Measurements from ENCODE around the gene CAPN11.

Gene CAPN11

GRCh38 chr6:44219053-44219814, 60.6 kb downstream of the CAPN11 start (continued):
- TF ChIP-seq ZNF426 (tag by site-specific recombination; IDR thresholded peaks at IDR 0.05) = no peak
- no peak for TF ChIP-seq ZNF830 (tag by site-specific recombination; IDR thresholded peaks at IDR 0.05; ENCODE audit: low read depth)
- no peak for TF ChIP-seq ZNF341 (tag by site-specific recombination; IDR thresholded peaks at IDR 0.05; ENCODE audit: low read depth)
- TF ChIP-seq HOXA7 (CRISPR knock-in tag; IDR thresholded peaks at IDR 0.05; ENCODE audit: borderline replicate concordance) = no peak
- no peak for TF ChIP-seq KLF8 (tag by site-specific recombination; IDR thresholded peaks at IDR 0.05)
- TF ChIP-seq, protein P1, sequence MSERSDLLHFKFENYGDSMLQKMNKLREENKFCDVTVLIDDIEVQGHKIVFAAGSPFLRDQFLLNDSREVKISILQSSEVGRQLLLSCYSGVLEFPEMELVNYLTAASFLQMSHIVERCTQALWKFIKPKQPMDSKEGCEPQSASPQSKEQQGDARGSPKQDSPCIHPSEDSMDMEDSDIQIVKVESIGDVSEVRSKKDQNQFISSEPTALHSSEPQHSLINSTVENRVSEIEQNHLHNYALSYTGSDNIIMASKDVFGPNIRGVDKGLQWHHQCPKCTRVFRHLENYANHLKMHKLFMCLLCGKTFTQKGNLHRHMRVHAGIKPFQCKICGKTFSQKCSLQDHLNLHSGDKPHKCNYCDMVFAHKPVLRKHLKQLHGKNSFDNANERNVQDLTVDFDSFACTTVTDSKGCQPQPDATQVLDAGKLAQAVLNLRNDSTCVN (tag by site-specific recombination; optimal IDR thresholded peaks at IDR 0.05) = peak; percentile 18
- TF ChIP-seq ZNF416 (tag by site-specific recombination; IDR thresholded peaks at IDR 0.05) = no peak
- TF ChIP-seq ZNF214 (tag by site-specific recombination; IDR thresholded peaks at IDR 0.05; ENCODE audit: borderline replicate concordance) = no peak
- no peak for TF ChIP-seq MZF1 (tag by site-specific recombination; IDR thresholded peaks at IDR 0.05; ENCODE audit: borderline replicate concordance)
- TF ChIP-seq ZNF398 (tag by site-specific recombination; IDR thresholded peaks at IDR 0.05) = peak; percentile 68; the same call in 1 of the 2 replicates
- no peak for TF ChIP-seq ZNF26 (tag by site-specific recombination; IDR thresholded peaks at IDR 0.05)
- TF ChIP-seq ZNF23 (tag by site-specific recombination; IDR thresholded peaks at IDR 0.05; ENCODE audit: borderline replicate concordance) = no peak
- no peak for TF ChIP-seq ZNF791 (tag by site-specific recombination; IDR thresholded peaks at IDR 0.05)
- no peak for TF ChIP-seq ZNF112 (tag by site-specific recombination; IDR thresholded peaks at IDR 0.05)
- no peak for TF ChIP-seq MYNN (tag by site-specific recombination; IDR thresholded peaks at IDR 0.05; ENCODE audit: borderline replicate concordance)
- TF ChIP-seq ZNF114 (tag by site-specific recombination; IDR thresholded peaks at IDR 0.05) = no peak

DNA sequence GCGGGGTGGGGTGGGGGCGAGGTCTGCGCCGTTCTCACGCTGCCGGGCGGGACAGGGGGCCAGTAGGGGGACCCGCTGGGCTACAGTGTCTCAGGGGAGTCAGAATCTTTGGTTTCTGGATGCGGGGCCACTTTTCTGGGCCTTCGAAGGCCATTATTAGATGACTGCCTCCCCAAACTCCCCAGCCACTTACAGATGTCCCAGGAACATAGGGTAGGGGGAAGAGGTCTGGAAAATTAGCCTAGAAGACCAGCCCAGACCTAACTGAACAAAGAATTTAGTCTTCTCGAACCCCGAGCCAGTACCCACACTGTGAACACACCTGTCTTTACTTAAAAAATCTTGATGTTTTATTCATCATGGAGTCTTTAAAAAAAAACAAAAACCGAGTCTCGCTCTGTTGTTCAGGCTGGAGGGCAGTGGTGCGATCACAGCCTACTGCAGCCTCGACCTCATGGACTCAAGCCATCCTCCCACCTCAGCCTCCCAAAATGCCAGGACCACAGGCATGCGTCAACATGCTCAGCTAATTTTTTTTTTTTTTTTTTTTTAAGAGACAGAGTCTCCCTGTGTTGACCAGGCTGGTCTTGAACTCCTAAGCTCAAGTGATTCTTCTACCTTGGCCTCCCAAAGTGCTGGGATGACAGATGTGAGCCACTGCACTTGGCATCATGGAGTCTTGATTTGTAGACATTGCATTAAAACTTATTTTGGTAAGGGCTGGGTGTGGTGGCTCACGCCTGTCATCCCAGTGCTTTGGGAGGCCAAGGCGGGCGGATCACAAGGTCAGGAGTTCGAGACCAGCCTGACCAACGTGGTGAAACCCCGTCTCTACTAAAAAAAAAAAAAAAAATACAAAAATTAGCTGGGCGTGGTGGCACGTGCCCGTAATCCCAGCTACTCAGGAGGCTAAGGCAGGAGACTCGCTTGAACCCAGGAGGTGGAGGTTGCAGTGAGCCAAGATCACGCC, 61.5 kb downstream of the CAPN11 start:
- Histone ChIP-seq H3K36me3 (ENCODE audit: control insufficient read depth in 2 of 2, insufficient read depth in 1 of 2, low read length in 2 of 2) (no peaks in the 10 kb centered on the region), H3K4me1 (ENCODE audit: control insufficient read depth, insufficient read depth, low read length) (peaks cover 14% of the 10 kb centered on the region), H3K27ac (ENCODE audit: extremely low read depth, low read depth, low read length) (no peak overlapping the region), H3K9me3 (ENCODE audit: control insufficient read depth, insufficient read depth, low read depth, low read length) (no peaks in the 10 kb centered on the region), H3K4me3 (ENCODE audit: low read depth, low read length) (peak overlapping the region; percentile 48)
- CTCF ChIA-PET = interaction anchor here (0.9 to 11.1 kb wide), 3 partner anchors 16 to 62 kb away, joined by 5 to 148 read pairs (median 13); no protein-coding TSS in a partner anchor
- TF ChIP-seq MZF1 (tag by site-specific recombination; IDR thresholded peaks at IDR 0.05; ENCODE audit: borderline replicate concordance) = no peak
- TF ChIP-seq KLF1 (tag by site-specific recombination; IDR thresholded peaks at IDR 0.05) = peak; percentile 40; the same call in 1 of the 2 replicates
- POLR2A ChIA-PET = interaction anchor here (0.6 to 5.7 kb wide), 7 partner anchors 17 to 1104 kb away, joined by 3 to 90 read pairs (median 7); partner anchors contain the start of genes HSP90AB1 and SLC35B2

Measured in HEK293 (cell line).